CD4-positive, alpha-beta T cell treated with Interleukin-12 subunit alpha and Interleukin-12 subunit beta, for 1 hour (primary cell): ENCODE results near the gene UBE2E2.

ENCODE experiments used
- DNase-seq: peaks from one replicate; pipeline ENCODE4 v3.0.0-alpha.2; 2020

Gene UBE2E2

GRCh38 chr3:23489300-23490158 is 286.4 kb downstream of the UBE2E2 start:
- no peak for DNase-seq

- DNase-seq, result no peak
Observed at GRCh38 chr3:23490459-23490858, 287.3 kb downstream of the UBE2E2 start.

GRCh38 chr3:23492057-23492456 is 288.9 kb downstream of the UBE2E2 start:
- no peak for DNase-seq

GRCh38 chr3:23493889-23494288 is 290.8 kb downstream of the UBE2E2 start:
- no peak for DNase-seq

GRCh38 chr3:23494967-23495366 is 291.8 kb downstream of the UBE2E2 start:
- DNase-seq, result no peak

- no peak for DNase-seq
Observed at GRCh38 chr3:23495507-23495906, 292.4 kb downstream of the UBE2E2 start.

- DNase-seq, result no peak
Observed at GRCh38 chr3:23496165-23496564, 293.0 kb downstream of the UBE2E2 start.

- no peak for DNase-seq
Observed at GRCh38 chr3:23497156-23497555, 294.0 kb downstream of the UBE2E2 start.

- no peak for DNase-seq
Observed at GRCh38 chr3:23501201-23501802, 298.2 kb downstream of the UBE2E2 start.

- DNase-seq, result no peak
Observed at GRCh38 chr3:23508464-23508863, 305.3 kb downstream of the UBE2E2 start.

- DNase-seq, result no peak
Observed at GRCh38 chr3:23518441-23518840, 315.3 kb downstream of the UBE2E2 start.

- no peak for DNase-seq
Observed at GRCh38 chr3:23519314-23520208, 316.4 kb downstream of the UBE2E2 start.

GRCh38 chr3:23527326-23527725 is 324.2 kb downstream of the UBE2E2 start:
- DNase-seq, result no peak

- no peak for DNase-seq
Observed at GRCh38 chr3:23533596-23533995, 330.5 kb downstream of the UBE2E2 start.

- DNase-seq, result no peak
Observed at GRCh38 chr3:23533996-23534395, 330.9 kb downstream of the UBE2E2 start.

- no peak for DNase-seq
Observed at GRCh38 chr3:23537101-23537551, 334.0 kb downstream of the UBE2E2 start.

GRCh38 chr3:23539185-23539584 is 336.1 kb downstream of the UBE2E2 start:
- DNase-seq, result no peak

- DNase-seq, result no peak
Observed at GRCh38 chr3:23540600-23540999, 337.5 kb downstream of the UBE2E2 start.

GRCh38 chr3:23542079-23542478 is 339.0 kb downstream of the UBE2E2 start:
- no peak for DNase-seq

- no peak for DNase-seq
Observed at GRCh38 chr3:23546181-23546580, 343.1 kb downstream of the UBE2E2 start.

- DNase-seq, result no peak
Observed at GRCh38 chr3:23547905-23548650, 345.0 kb downstream of the UBE2E2 start.

GRCh38 chr3:23548706-23549105 is 345.6 kb downstream of the UBE2E2 start:
- no peak for DNase-seq
